Stomach smooth muscle (tissue), 2 donors: ENCODE data around the gene CELA1.
"Not testable (repeated sequence)": the region's sequence is repeated elsewhere in the genome, so short reads cannot be mapped to it uniquely, and the experiment has no call there.

ENCODE experiments used
- H3K27ac ChIP-seq: one replicate; pipeline ENCODE4 v1.7.0; 2013; ENCODE audit warnings: mild to moderate bottlenecking, low read length, inconsistent platforms
- H3K27me3 ChIP-seq, 2 donors: one replicate each; pipeline ENCODE4 v1.7.0; 2013; ENCODE audit warnings: low read length in 2 of 2; ENCODE audit not compliant: insufficient read depth in 2 of 2, control insufficient read depth in 1 of 2
- H3K36me3 ChIP-seq, 2 donors: one replicate each; pipeline ENCODE4 v1.7.0; 2013; ENCODE audit warnings: low read length in 2 of 2; ENCODE audit not compliant: control insufficient read depth in 2 of 2, insufficient read depth in 2 of 2
- H3K4me1 ChIP-seq: one replicate; pipeline ENCODE4 v1.7.0; 2013; ENCODE audit warnings: low read length; ENCODE audit not compliant: control insufficient read depth, insufficient read depth
- H3K4me3 ChIP-seq, 2 donors: one replicate each; pipeline ENCODE4 v1.7.0; 2013; ENCODE audit warnings: low read length in 2 of 2
- H3K9ac ChIP-seq, 2 donors: one replicate each; pipeline ENCODE4 v1.7.0; 2013; ENCODE audit warnings: low read length in 2 of 2, mild to moderate bottlenecking in 1 of 2
- H3K9me3 ChIP-seq, 2 donors: one replicate each; pipeline ENCODE4 v1.7.0; 2013; ENCODE audit warnings: low read length in 2 of 2; ENCODE audit not compliant: control insufficient read depth in 2 of 2
- donor health status: healthy.
- donor health status: Pancreatic carcinoma.

CELA1 gene

GRCh38 chr12:51307655-51308593 lies 38.6 kb downstream of the CELA1 start:
- no peak overlapping the region for H3K27ac ChIP-seq
- no peaks in the 10 kb centered on the region for H3K27me3 ChIP-seq
- no peaks in the 10 kb centered on the region for H3K4me1 ChIP-seq
- H3K36me3 ChIP-seq = no peaks in the 10 kb centered on the region
- no peak overlapping the region for H3K9ac ChIP-seq
- no peak overlapping the region for H3K4me3 ChIP-seq
- no peaks in the 10 kb centered on the region for H3K9me3 ChIP-seq

- H3K27me3 ChIP-seq = no peaks in the 10 kb centered on the region
- no peak overlapping the region for H3K27ac ChIP-seq
- H3K36me3 ChIP-seq = no peaks in the 10 kb centered on the region
- no peak overlapping the region for H3K4me3 ChIP-seq
- no peak overlapping the region for H3K9ac ChIP-seq
- no peaks in the 10 kb centered on the region for H3K9me3 ChIP-seq
- H3K4me1 ChIP-seq = no peaks in the 10 kb centered on the region
Measured at GRCh38 chr12:51306507-51306906, 40.0 kb downstream of the CELA1 start.

- not testable (repeated sequence) for H3K4me3 ChIP-seq, H3K27ac ChIP-seq, H3K9me3 ChIP-seq, H3K4me1 ChIP-seq, H3K36me3 ChIP-seq, H3K9ac ChIP-seq, H3K27me3 ChIP-seq
Measured at GRCh38 chr12:51300768-51301167, 45.7 kb downstream of the CELA1 start.

- Histone ChIP-seq H3K27ac (no peak overlapping the region), H3K36me3 (no peaks in the 10 kb centered on the region), H3K9me3 (no peaks in the 10 kb centered on the region), H3K27me3 (no peaks in the 10 kb centered on the region), H3K4me1 (no peaks in the 10 kb centered on the region), H3K9ac (no peak overlapping the region), H3K4me3 (no peak overlapping the region)
Measured at GRCh38 chr12:51295651-51296050, 50.8 kb downstream of the CELA1 start.

GRCh38 chr12:51294097-51294496 lies 52.4 kb downstream of the CELA1 start:
- not testable (repeated sequence) for H3K27ac ChIP-seq, H3K27me3 ChIP-seq, H3K9me3 ChIP-seq, H3K36me3 ChIP-seq, H3K4me1 ChIP-seq, H3K4me3 ChIP-seq, H3K9ac ChIP-seq

- Histone ChIP-seq H3K9ac (no peak overlapping the region), H3K4me1 (no peaks in the 10 kb centered on the region), H3K4me3 (no peak overlapping the region), H3K9me3 (no peaks in the 10 kb centered on the region), H3K27ac (no peak overlapping the region), H3K36me3 (no peaks in the 10 kb centered on the region), H3K27me3 (no peaks in the 10 kb centered on the region)
Measured at GRCh38 chr12:51293696-51294095, 52.8 kb downstream of the CELA1 start.

- not testable (repeated sequence) for H3K27me3 ChIP-seq, H3K4me1 ChIP-seq, H3K9me3 ChIP-seq, H3K36me3 ChIP-seq, H3K9ac ChIP-seq, H3K27ac ChIP-seq, H3K4me3 ChIP-seq
Measured at GRCh38 chr12:51291603-51292513, 54.6 kb downstream of the CELA1 start.

- Histone ChIP-seq H3K27me3 (no peaks in the 10 kb centered on the region), H3K27ac (no peak overlapping the region), H3K4me3 (no peak overlapping the region), H3K4me1 (no peaks in the 10 kb centered on the region), H3K36me3 (no peaks in the 10 kb centered on the region), H3K9me3 (no peaks in the 10 kb centered on the region), H3K9ac (no peak overlapping the region)
Measured at GRCh38 chr12:51285843-51286242, 60.6 kb downstream of the CELA1 start.

- H3K9me3 ChIP-seq = no peaks in the 10 kb centered on the region
- no peaks in the 10 kb centered on the region for H3K36me3 ChIP-seq
- peaks cover 0 to 2% of the 10 kb centered on the region in 2 donors for H3K27me3 ChIP-seq
- no peaks in the 10 kb centered on the region for H3K4me1 ChIP-seq
- H3K4me3 ChIP-seq = no peak overlapping the region
- no peak overlapping the region for H3K27ac ChIP-seq
- H3K9ac ChIP-seq = no peak overlapping the region
Measured at GRCh38 chr12:51281202-51281924, 65.1 kb downstream of the CELA1 start.
